ENCODE data around the gene LAIR2. TPM values are rescaled to one million over a fixed set of nuclear protein-coding genes. Genes with fewer than 3 reads are reported as not detected.

The LAIR2 gene
- not detected in 2 replicates for total RNA-seq
- long read RNA-seq: 0 reads

GRCh38 chr19:54502518-54503048 is at the start of gene LAIR2:
LAIR2 (plus strand) TSS chr19:54502831; CDS start chr19:54502919, 88 bp downstream.
- Mint-ChIP-seq H3K27me3 (ENCODE audit: unreplicated experiment) (no peaks in the 10 kb centered on the region), H3K27ac (ENCODE audit: unreplicated experiment) (no peak within 1 kb of the TSS), H3K36me3 (ENCODE audit: unreplicated experiment) (no peaks in the 10 kb centered on the region), H3K4me3 (ENCODE audit: unreplicated experiment) (no peak within 1 kb of the TSS), H3K4me1 (ENCODE audit: unreplicated experiment) (no peaks in the 10 kb centered on the region), H3K9me3 (ENCODE audit: unreplicated experiment) (peaks cover 6% of the 10 kb centered on the region)
- no peak for DNase-seq (ENCODE audit: extremely low spot score, unreplicated experiment)
- no peak for TF ChIP-seq CTCF (IDR thresholded peaks at IDR 0.05)

- no peaks in the 10 kb centered on the region for H3K9me3 Mint-ChIP-seq (ENCODE audit: unreplicated experiment)
- H3K36me3 Mint-ChIP-seq (ENCODE audit: unreplicated experiment): peaks cover 52% of the 10 kb centered on the region
- no peak overlapping the region for H3K4me3 Mint-ChIP-seq (ENCODE audit: unreplicated experiment)
- H3K27ac Mint-ChIP-seq (ENCODE audit: unreplicated experiment): no peak overlapping the region
- peaks cover 24% of the 10 kb centered on the region for H3K4me1 Mint-ChIP-seq (ENCODE audit: unreplicated experiment)
- no peak for DNase-seq (ENCODE audit: extremely low spot score, unreplicated experiment)
- no peak for TF ChIP-seq CTCF (IDR thresholded peaks at IDR 0.05)
- no peaks in the 10 kb centered on the region for H3K27me3 Mint-ChIP-seq (ENCODE audit: unreplicated experiment)
Observed at GRCh38 chr19:54453921-54454780, 48.5 kb upstream of the LAIR2 start.

DNA sequence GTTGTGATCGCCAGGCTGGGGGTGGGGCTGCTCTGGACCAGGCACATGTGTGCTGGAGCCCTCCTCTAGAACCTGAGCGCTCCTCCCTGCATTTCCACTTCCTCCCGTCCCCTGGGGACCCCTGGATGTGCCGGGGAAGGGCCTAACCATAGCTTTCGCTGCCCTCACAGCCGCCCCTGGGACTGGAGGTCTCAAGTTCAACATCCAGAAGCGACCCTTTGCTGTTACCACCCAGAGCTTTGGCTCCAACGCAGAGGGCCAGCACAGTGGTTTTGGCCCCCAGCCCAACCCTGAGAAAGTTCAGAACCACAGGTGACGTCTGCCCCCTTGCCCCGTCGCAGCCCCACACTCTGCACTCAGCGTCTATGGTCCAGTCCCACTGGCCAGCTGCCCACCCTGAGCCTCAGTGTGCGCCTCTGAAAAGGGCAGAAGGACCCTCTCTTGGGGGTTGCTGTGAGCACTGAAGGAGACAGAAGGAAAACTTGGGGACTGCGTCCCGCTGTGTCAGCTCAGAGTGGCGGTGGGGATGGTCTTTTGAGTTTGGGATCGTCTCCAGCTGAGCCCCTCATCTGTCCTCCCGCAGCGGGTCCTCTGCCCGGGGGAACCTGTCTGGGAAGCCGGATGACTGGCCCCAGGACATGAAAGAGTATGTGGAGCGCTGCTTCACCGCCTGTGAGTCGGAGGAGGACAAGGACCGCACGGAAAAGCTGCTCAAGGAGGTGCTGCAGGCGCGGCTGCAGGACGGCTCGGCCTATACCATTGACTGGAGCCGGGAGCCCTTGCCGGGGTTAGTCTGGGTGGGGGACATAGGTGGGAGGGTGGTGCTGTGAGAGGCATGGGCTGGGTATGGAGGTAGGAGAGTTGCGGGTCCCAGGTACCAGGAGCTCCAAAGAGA is 47.6 kb upstream of the LAIR2 start:
- Mint-ChIP-seq H3K4me1 (ENCODE audit: unreplicated experiment) (peaks cover 24% of the 10 kb centered on the region), H3K36me3 (ENCODE audit: unreplicated experiment) (peaks cover 55% of the 10 kb centered on the region), H3K9me3 (ENCODE audit: unreplicated experiment) (no peaks in the 10 kb centered on the region), H3K4me3 (ENCODE audit: unreplicated experiment) (no peak overlapping the region), H3K27me3 (ENCODE audit: unreplicated experiment) (no peaks in the 10 kb centered on the region), H3K27ac (ENCODE audit: unreplicated experiment) (no peak overlapping the region)
- no peak for DNase-seq (ENCODE audit: extremely low spot score, unreplicated experiment)
- TF ChIP-seq CTCF (IDR thresholded peaks at IDR 0.05): no peak

- peaks cover 53% of the 10 kb centered on the region for H3K36me3 Mint-ChIP-seq (ENCODE audit: unreplicated experiment)
- no peak overlapping the region for H3K4me3 Mint-ChIP-seq (ENCODE audit: unreplicated experiment)
- peaks cover 16% of the 10 kb centered on the region for H3K4me1 Mint-ChIP-seq (ENCODE audit: unreplicated experiment)
- no peaks in the 10 kb centered on the region for H3K27me3 Mint-ChIP-seq (ENCODE audit: unreplicated experiment)
- no peaks in the 10 kb centered on the region for H3K9me3 Mint-ChIP-seq (ENCODE audit: unreplicated experiment)
- TF ChIP-seq CTCF (IDR thresholded peaks at IDR 0.05): no peak
- no peak overlapping the region for H3K27ac Mint-ChIP-seq (ENCODE audit: unreplicated experiment)
- no peak for DNase-seq (ENCODE audit: extremely low spot score, unreplicated experiment)
Observed at GRCh38 chr19:54455786-54456422, 46.7 kb upstream of the LAIR2 start.
